Panc1 (cell line): ENCODE data around the gene ECT2. TPM values are rescaled to one million over a fixed set of nuclear protein-coding genes. Genes with fewer than 3 reads are reported as not detected.

Experiments used
- ATAC-seq: fragments of 200-7000 bp; cut with Tn5 transposase; 2 replicates; pipeline ENCODE4 v1.9.1; 2020; ENCODE audit warnings: mild to moderate bottlenecking, moderate library complexity
- BruUV-seq: library from RNA; stranded (reverse); fragments of 400-500 nt; replicated peaks from 2 replicates; lab custom pipeline; 2021; lab: Mats Ljungman, UMichigan
- CTCF ChIA-PET: fragments of 300-600 bp; sonication (Branson Sonifier 250); formaldehyde crosslinking; loops from one replicate; lab custom pipeline; 2022; ENCODE audit warnings: antibody characterized with exemption; lab: Charles Lee
- POLR2A ChIA-PET: fragments of 300-600 bp; sonication (Branson Sonifier 250); formaldehyde crosslinking; loops from one replicate; lab custom pipeline; 2022; ENCODE audit warnings: antibody characterized with exemption; lab: Charles Lee
- DNase-seq: peaks from one replicate; pipeline ENCODE4 v3.0.0-alpha.2; 2010; ENCODE audit warnings: low read depth, low spot score
- H3K27ac ChIP-seq: 2 replicates; pipeline ENCODE4 v1.5.1; 2011; ENCODE audit warnings: mild to moderate bottlenecking, low read length, inconsistent platforms
- H3K27me3 ChIP-seq: fragments of 200-500 bp; sonication (Bioruptor generic); 2 replicates; pipeline ENCODE4 v1.6.0; 2014; ENCODE audit warnings: low read length, inconsistent platforms; ENCODE audit not compliant: control insufficient read depth, insufficient read depth
- H3K36me3 ChIP-seq: fragments of 200-500 bp; sonication (Bioruptor generic); 2 replicates; pipeline ENCODE4 v1.5.1; 2014; ENCODE audit warnings: inconsistent platforms, mild to moderate bottlenecking, low read length, moderate library complexity; ENCODE audit not compliant: control insufficient read depth, insufficient read depth
- H3K4me1 ChIP-seq: 2 replicates; pipeline ENCODE4 v1.5.1; 2011; ENCODE audit warnings: inconsistent platforms, mild to moderate bottlenecking, low read length, moderate library complexity; ENCODE audit not compliant: control insufficient read depth, insufficient read depth
- H3K4me3 ChIP-seq, 2 experiments: 2 replicates each; pipeline ENCODE4 v1.5.1; 2011 to 2012; ENCODE audit warnings: low read depth in 2 of 2, low read length in 2 of 2, mild to moderate bottlenecking in 2 of 2, inconsistent platforms in 1 of 2, moderate library complexity in 1 of 2
- H3K9me3 ChIP-seq: fragments of 200-500 bp; sonication (Bioruptor generic); 2 replicates; pipeline ENCODE4 v1.5.1; 2014; ENCODE audit warnings: low read depth, mild to moderate bottlenecking, inconsistent platforms, low read length, moderate library complexity; ENCODE audit not compliant: control insufficient read depth, insufficient read depth
- CTCF ChIP-seq: fragments of 450-650 bp; IDR thresholded peaks from 2 replicates; pipeline ENCODE4 v1.5.1; 2017; ENCODE audit warnings: mild to moderate bottlenecking
- POLR2AphosphoS5 ChIP-seq: IDR thresholded peaks from 2 replicates; pipeline ENCODE4 v1.6.1; 2012; ENCODE audit warnings: mild to moderate bottlenecking, low read depth, low read length, moderate library complexity
- SIN3A ChIP-seq: IDR thresholded peaks from 2 replicates; pipeline ENCODE4 v1.6.1; 2012; ENCODE audit warnings: low read depth, mild to moderate bottlenecking, low read length, moderate library complexity, borderline replicate concordance; ENCODE audit not compliant: insufficient read depth
- TCF7L2 ChIP-seq: IDR thresholded peaks from 2 replicates; pipeline ENCODE4 v1.6.1; 2011; ENCODE audit warnings: mild to moderate bottlenecking, low read depth, low read length, inconsistent platforms
- in situ Hi-C: cut with HindIII; loops from 2 replicates; pipeline ENCODE4 v1.10.0; 2016; ENCODE audit warnings: low sequenced_read_pairs, low pct_unique_long_range_greater_than_20kb
- intact Hi-C: fragments of 100-400 bp; cut with micrococcal nuclease; formaldehyde crosslinking; loops from one replicate; pipeline ENCODE4 v1.10.0; 2022; ENCODE audit not compliant: unreplicated experiment
- total RNA-seq: library from RNA; stranded (reverse); gene quantifications from one replicate; pipeline ENCODE4 v1.2.1, GENCODE V29; 2021; ENCODE audit not compliant: unreplicated experiment
- TF ChIP-seq, protein P1 (sequence below), 2 experiments: IDR thresholded peaks; 2 replicates each; pipeline ENCODE4 v1.6.1; 2011 to 2012; ENCODE audit warnings: low read depth in 2 of 2, control low read depth in 1 of 2, low read length in 1 of 2, mild to moderate bottlenecking in 1 of 2, moderate library complexity in 1 of 2; ENCODE audit not compliant: insufficient read depth in 1 of 2

ECT2 gene
- total RNA-seq, 1 experiment from 2014 or later, result 102 TPM

DNA sequence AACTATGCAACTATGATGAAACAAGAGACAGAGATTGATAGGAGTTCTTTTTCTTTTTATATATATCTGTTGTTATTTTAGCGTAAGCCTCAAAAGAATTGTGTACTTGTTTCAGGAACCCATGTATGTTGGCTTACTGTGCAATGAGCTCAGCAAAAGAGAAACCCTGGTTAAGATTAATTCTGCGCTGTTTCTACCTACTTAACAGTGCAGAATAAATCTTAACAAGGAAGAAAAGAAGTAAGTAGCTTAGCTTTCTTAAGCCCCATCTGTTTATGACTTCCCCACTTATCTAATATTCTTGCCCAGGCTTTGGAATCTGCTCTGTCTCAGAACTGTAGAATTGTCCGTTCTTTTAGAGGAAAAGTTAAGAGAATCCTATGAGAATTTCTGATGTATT lies 27.4 kb downstream of the ECT2 start:
- ATAC-seq (no peak), DNase-seq (no peak)
- CTCF ChIA-PET, result no interaction called here
- Histone ChIP-seq H3K9me3 (no peaks in the 10 kb centered on the region), H3K4me3 (no peak overlapping the region), H3K27ac (no peak overlapping the region), H3K36me3 (peaks cover 53% of the 10 kb centered on the region), H3K27me3 (no peaks in the 10 kb centered on the region), H3K4me1 (no peaks in the 10 kb centered on the region)
- POLR2A ChIA-PET, result no interaction called here
- in situ Hi-C loops, result no loop called here
- TF ChIP-seq SIN3A, result no peak
- TF ChIP-seq POLR2AphosphoS5, result no peak
- TF ChIP-seq, protein P1, sequence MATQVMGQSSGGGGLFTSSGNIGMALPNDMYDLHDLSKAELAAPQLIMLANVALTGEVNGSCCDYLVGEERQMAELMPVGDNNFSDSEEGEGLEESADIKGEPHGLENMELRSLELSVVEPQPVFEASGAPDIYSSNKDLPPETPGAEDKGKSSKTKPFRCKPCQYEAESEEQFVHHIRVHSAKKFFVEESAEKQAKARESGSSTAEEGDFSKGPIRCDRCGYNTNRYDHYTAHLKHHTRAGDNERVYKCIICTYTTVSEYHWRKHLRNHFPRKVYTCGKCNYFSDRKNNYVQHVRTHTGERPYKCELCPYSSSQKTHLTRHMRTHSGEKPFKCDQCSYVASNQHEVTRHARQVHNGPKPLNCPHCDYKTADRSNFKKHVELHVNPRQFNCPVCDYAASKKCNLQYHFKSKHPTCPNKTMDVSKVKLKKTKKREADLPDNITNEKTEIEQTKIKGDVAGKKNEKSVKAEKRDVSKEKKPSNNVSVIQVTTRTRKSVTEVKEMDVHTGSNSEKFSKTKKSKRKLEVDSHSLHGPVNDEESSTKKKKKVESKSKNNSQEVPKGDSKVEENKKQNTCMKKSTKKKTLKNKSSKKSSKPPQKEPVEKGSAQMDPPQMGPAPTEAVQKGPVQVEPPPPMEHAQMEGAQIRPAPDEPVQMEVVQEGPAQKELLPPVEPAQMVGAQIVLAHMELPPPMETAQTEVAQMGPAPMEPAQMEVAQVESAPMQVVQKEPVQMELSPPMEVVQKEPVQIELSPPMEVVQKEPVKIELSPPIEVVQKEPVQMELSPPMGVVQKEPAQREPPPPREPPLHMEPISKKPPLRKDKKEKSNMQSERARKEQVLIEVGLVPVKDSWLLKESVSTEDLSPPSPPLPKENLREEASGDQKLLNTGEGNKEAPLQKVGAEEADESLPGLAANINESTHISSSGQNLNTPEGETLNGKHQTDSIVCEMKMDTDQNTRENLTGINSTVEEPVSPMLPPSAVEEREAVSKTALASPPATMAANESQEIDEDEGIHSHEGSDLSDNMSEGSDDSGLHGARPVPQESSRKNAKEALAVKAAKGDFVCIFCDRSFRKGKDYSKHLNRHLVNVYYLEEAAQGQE (IDR thresholded peaks at IDR 0.05; ENCODE audit: insufficient read depth in 1 of 2, low read depth in 2 of 2, low read length in 1 of 2), result no peak
- TF ChIP-seq TCF7L2, result no peak
- no peak for TF ChIP-seq CTCF
- intact Hi-C loops, result no loop called here
- BruUV-seq, result no TSS peak

GRCh38 chr3:172782235-172782634 lies 31.7 kb downstream of the ECT2 start:
- no peaks in the 10 kb centered on the region for H3K4me1 ChIP-seq
- BruUV-seq, result no TSS peak
- TF ChIP-seq TCF7L2 (no peak), CTCF (no peak), SIN3A (no peak), POLR2AphosphoS5 (no peak)
- TF ChIP-seq, protein P1 (IDR thresholded peaks at IDR 0.05; ENCODE audit: insufficient read depth in 1 of 2, low read depth in 2 of 2, low read length in 1 of 2), result no peak
- H3K9me3 ChIP-seq, result no peaks in the 10 kb centered on the region
- H3K27me3 ChIP-seq, result no peaks in the 10 kb centered on the region
- no peak overlapping the region for H3K4me3 ChIP-seq
- no peak overlapping the region for H3K27ac ChIP-seq
- CTCF ChIA-PET, result no interaction called here
- intact Hi-C loops (no loop called here), in situ Hi-C loops (no loop called here)
- no peak for DNase-seq
- peaks cover 61% of the 10 kb centered on the region for H3K36me3 ChIP-seq
- POLR2A ChIA-PET, result no interaction called here
- ATAC-seq, result no peak
